ENCODE data around the gene MPPED1.

The MPPED1 gene

GRCh38 chr22:43504068-43504467 lies 92.3 kb downstream of the MPPED1 start:
- DNase-seq: no peak

- DNase-seq: no peak
These were observed 93.0 kb downstream of the MPPED1 start for GRCh38 chr22:43504666-43505261.

- DNase-seq: no peak
These were observed 93.6 kb downstream of the MPPED1 start for GRCh38 chr22:43505423-43505822.

GRCh38 chr22:43505896-43506295 lies 94.1 kb downstream of the MPPED1 start:
- no peak for DNase-seq

- DNase-seq: no peak
These were observed 94.7 kb downstream of the MPPED1 start for GRCh38 chr22:43506487-43506886.

- no peak for DNase-seq
These were observed 95.4 kb downstream of the MPPED1 start for GRCh38 chr22:43507235-43507634.

- DNase-seq: no peak
These were observed 96.7 kb downstream of the MPPED1 start for GRCh38 chr22:43508489-43508888.

GRCh38 chr22:43509337-43509736 lies 97.5 kb downstream of the MPPED1 start:
- no peak for DNase-seq

- DNase-seq: no peak
These were observed 98.7 kb downstream of the MPPED1 start for GRCh38 chr22:43510281-43511070.

GRCh38 chr22:43511276-43511910 lies 99.6 kb downstream of the MPPED1 start:
- DNase-seq: no peak

- no peak for DNase-seq
These were observed 100.5 kb downstream of the MPPED1 start for GRCh38 chr22:43512279-43512678.

- no peak for DNase-seq
These were observed 102.8 kb downstream of the MPPED1 start for GRCh38 chr22:43514476-43515157.

GRCh38 chr22:43515411-43515810 lies 103.6 kb downstream of the MPPED1 start:
- DNase-seq: no peak

- DNase-seq: no peak
These were observed 104.1 kb downstream of the MPPED1 start for GRCh38 chr22:43515902-43516301.

- DNase-seq: no peak
These were observed 104.6 kb downstream of the MPPED1 start for GRCh38 chr22:43516386-43516785.

- DNase-seq: no peak
These were observed 105.3 kb downstream of the MPPED1 start for GRCh38 chr22:43516996-43517635.

- DNase-seq: no peak
These were observed 108.8 kb downstream of the MPPED1 start for GRCh38 chr22:43520632-43521039.

GRCh38 chr22:43521716-43522115 lies 109.9 kb downstream of the MPPED1 start:
- DNase-seq: no peak

GRCh38 chr22:43526117-43526655 lies 114.4 kb downstream of the MPPED1 start:
- no peak for DNase-seq

GRCh38 chr22:43526946-43527345 lies 115.1 kb downstream of the MPPED1 start:
- no peak for DNase-seq

GRCh38 chr22:43528601-43529360 lies 117.0 kb downstream of the MPPED1 start:
- no peak for DNase-seq

GRCh38 chr22:43529461-43529860 lies 117.6 kb downstream of the MPPED1 start:
- DNase-seq: no peak
